ENCODE data around the gene ATG7. TPM values are rescaled to one million over a fixed set of nuclear protein-coding genes. Genes with fewer than 3 reads are reported as not detected.

Gene ATG7
- total RNA-seq, 1 donor from 2014 or later, result 17.5 TPM

DNA sequence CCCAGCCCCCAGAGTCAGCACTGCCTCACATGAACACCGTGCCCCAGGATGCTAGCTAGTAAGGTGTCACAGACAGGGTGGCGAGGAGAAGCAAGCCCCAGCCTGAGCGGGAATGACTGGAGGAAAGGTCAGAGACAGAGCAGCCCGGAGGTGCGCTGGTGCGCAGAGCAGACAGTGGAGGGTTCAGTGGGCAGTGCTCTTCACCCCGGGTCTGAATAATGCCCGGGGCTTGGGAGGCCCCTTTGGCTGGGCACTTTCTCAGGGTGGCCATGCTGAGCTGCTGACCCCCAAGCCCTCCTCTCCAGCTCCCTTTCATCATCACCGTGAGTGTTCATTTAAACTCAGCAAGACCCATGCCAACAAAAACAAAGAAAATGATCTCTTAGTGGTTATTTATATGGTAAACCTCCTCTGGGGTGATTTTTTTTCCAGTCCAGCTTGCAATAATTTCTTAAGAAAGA, 260.8 kb downstream of the ATG7 start:
- ATAC-seq, result no peak
- intact Hi-C loops (cut with DNase I), result no loop called here
- DNase-seq (ENCODE audit: missing footprints), result no peak

DNA sequence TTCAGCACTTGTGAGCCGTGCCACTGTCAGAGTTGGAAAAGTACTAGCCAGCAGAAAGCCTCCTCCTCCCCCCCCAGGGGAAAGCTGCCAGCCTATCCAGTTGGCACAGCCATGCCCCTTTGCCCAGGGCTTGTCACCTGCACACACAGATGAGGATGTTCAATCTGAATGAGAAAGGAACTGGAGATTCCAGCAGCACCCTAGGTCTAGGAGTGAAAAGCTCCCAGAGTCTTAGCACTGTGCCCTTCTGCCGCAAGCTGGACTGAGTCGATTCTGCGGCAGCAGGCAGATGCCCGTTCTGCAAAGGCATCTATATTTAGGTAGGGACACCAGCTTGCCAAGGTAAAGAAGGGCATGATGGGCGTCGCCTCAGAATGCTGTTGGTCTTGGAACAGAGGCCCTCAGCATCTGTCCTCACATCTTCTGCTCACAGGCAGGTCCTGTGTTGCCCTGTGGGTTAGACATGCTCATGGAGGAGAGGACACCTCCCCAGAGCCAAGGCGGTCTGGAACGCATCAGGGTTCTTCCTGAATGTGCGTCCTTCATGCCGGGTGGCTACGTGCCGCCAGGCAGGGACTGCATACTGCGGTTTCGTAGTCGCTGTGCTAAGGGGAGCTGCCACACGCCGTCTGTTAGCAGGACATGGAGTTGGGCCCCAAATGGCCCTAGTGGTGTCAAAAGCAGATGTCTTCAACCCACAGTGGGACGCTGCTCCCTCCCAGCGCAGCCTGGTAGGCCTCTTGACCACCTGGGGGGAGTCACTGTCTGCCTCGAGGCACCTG, 262.0 kb downstream of the ATG7 start:
- DNase-seq (ENCODE audit: missing footprints) (no peak), ATAC-seq (peak; percentile 56)
- intact Hi-C loops (cut with DNase I), result no loop called here

DNA sequence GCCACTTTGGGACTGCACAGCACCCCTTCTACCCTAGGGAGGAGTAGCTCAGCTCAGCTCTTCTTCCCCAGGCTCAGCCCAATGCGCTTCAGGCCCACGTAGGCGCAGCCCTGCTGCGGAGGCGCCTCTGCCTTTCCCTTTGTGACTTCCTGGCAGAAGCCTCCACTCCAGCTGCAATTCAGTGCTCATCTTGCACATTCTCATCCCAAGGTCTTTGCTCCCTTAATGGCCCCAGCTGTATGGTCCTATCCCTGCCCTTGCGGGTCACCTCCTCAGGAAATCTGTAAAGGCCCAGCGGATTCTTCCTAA, 262.6 kb downstream of the ATG7 start:
- DNase-seq (ENCODE audit: missing footprints) (no peak), ATAC-seq (no peak)
- intact Hi-C loops (cut with DNase I), result no loop called here

DNA sequence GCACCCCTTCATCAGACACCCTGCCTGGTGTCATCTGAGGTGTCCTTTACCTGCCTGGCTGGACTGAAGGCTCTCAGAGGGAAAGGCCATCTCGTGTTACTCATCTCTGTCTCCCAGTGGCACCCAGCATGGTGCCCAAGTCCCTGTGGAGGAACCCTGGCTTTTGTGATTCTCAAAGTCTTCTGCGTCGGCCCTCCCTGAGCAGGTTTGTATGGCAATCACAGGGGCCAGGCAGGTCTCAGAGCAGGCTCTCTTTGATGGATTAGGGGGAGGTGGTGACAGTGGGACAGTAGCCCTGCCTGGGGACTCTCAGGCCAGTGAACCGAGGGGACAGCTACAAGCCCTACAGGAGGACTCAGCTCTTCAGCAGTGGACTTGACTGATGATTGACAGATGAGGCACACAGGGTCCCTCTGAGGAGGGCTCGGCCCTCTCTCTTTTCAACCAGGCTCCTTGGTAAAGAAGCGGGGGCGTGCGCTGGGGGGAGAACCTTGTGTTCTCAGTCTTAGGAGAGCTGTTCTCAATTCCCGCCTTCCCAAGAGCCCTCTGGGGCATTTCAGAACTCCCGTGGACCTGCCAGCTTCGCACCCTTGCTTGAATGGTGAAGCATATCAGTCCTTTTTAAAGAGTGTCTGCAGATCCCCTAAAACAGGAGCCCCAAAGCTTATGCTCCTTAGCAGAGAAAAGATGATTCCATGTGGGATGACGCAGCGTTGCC, 263.2 kb downstream of the ATG7 start:
- intact Hi-C loops (cut with DNase I), result no loop called here
- DNase-seq (ENCODE audit: missing footprints) (no peak), ATAC-seq (no peak)

- DNase-seq (ENCODE audit: missing footprints) (no peak), ATAC-seq (no peak)
- intact Hi-C loops (cut with DNase I), result no loop called here
Measured at GRCh38 chr3:11536132-11536935, 264.1 kb downstream of the ATG7 start.

DNA sequence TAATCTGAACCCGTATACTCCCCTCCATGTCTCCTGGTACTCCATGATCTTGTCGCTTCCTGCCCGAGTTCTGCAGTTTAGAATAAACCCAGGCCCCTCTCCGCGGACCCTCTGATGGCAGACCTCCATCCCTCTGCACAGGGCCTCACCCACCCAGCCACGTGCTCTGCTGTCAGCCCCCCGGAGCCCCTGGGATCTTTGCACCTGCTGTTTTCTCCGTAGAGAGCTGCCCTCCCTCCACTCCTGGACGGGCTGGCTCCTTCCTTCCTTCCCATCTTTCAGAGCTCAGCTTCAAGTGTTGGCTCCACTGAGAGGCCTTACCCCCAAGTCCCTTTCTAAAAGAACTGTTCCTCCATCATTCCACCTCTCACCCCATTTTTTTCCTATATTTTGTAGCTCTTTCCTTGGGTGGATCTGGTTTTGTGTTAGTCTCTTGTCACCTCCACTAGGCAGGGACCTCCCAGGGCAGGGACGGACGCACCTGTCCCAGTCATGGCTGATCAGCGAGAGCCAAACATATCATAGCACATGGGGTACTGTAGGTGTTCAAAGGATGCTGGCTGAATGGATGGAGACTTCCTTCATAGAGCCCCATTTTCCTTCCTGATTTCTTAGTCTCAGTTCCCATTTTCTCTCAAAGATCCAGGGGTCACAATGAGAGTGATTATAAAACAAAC, 264.9 kb downstream of the ATG7 start:
- intact Hi-C loops (cut with DNase I), result no loop called here
- ATAC-seq (no peak), DNase-seq (ENCODE audit: missing footprints) (no peak)

DNA sequence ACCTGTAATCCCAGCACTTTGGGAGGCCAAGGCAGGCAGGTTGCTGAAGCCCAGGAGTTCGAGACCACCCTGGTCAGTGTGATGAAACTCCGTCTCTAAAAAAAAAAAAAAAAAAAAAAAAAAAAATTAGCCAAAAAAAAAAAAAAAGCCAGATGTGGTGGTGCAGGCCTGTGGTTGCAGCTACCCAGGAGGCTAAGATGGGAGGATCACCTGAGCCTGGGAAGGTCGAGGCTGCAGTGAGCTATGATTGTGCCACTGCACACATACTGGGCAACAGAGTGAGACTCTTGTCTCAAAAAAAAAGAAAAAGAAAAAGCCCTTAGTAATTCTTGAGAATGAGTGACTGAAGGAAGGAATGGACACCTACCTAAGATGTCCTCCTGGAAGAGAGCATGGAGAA, 266.4 kb downstream of the ATG7 start:
- DNase-seq (ENCODE audit: missing footprints) (no peak), ATAC-seq (no peak)

DNA sequence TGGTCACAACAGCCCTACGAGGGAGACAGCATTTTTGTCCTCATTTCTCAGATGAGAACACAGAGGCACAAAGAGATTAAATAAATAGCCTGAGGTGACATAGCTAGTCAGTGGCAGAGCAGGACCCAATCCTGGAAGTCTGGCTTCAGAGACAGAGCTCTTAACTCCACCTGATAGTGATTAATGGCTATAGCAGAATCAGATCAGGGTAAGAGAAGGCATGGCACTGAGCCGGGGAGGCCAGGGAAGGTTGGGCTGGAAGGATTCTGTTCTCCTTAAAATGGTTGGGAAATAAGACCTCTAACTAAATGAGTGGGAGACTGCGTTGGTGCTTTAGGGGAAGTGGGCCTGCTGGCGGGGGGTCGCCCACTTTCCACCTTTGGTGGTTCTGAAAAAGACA, 267.0 kb downstream of the ATG7 start:
- DNase-seq (ENCODE audit: missing footprints), result peak; percentile 21
- ATAC-seq, result no peak
- intact Hi-C loops (cut with DNase I), result no loop called here

More for the DNA sequence above, 266.4 kb downstream of the ATG7 start:
- intact Hi-C loops (cut with DNase I), result no loop called here

- no peak for ATAC-seq
- peak; percentile 11 for DNase-seq (ENCODE audit: missing footprints)
- intact Hi-C loops (cut with DNase I), result no loop called here
Measured at GRCh38 chr3:11539677-11540076, 267.5 kb downstream of the ATG7 start.

GRCh38 chr3:11541321-11542303, 269.4 kb downstream of the ATG7 start:
- DNase-seq (ENCODE audit: missing footprints), result no peak
- intact Hi-C loops (cut with DNase I), result no loop called here
- ATAC-seq, result no peak

DNA sequence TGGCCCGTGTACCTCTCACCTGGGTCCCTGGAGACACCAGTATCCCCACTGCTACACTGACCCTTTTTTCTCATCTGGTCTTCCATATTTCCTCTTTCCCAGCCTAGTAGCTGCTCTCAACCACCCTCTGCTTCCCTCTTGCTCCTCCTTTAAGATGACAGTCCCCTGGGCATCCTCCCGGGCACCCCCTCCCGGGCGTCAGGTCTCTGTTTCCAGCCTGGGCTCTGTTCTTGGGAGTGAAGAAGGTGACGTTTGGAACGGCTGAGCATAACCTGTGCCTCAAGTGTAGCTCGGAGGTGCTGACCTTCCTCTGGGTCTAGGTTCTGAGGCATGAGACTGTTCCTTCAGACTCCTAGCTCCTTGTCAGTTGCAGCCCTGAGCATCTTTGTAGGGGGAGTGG, 270.4 kb downstream of the ATG7 start:
- DNase-seq (ENCODE audit: missing footprints) (peak; percentile 28), ATAC-seq (no peak)
- intact Hi-C loops (cut with DNase I), result no loop called here

- intact Hi-C loops (cut with DNase I), result no loop called here
- no peak for ATAC-seq
- peak; percentile 40 for DNase-seq (ENCODE audit: missing footprints)
Measured at GRCh38 chr3:11543141-11543947, 271.1 kb downstream of the ATG7 start.

DNA sequence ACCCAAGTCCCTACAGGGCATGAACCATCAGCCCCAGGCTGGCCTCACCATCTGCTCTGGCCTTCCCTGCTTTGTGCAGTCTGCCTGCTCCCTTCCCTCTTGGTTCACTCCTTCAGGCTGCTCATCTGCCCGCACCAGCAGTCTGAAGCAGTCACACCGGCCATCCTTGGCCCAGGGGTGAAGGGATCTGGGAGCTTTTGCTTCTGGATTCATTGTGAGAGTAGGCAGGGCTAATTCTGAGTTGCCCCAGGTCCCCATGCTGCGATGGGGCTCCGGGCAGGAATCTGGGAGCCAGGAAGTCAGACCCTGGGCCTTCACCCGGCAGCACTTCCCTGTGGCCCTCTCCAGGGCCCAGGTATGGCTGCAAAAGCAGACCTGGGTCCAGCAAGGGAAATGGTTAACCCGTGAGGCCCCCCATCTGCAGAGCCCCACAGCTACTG, 271.8 kb downstream of the ATG7 start:
- DNase-seq (ENCODE audit: missing footprints) (peak; percentile 53), ATAC-seq (no peak)
- intact Hi-C loops (cut with DNase I), result no loop called here

GRCh38 chr3:11544412-11545181, 272.4 kb downstream of the ATG7 start:
- peak; percentile 72 for ATAC-seq
- DNase-seq (ENCODE audit: missing footprints), result peak; percentile 64
- intact Hi-C loops (cut with DNase I), result no loop called here

DNA sequence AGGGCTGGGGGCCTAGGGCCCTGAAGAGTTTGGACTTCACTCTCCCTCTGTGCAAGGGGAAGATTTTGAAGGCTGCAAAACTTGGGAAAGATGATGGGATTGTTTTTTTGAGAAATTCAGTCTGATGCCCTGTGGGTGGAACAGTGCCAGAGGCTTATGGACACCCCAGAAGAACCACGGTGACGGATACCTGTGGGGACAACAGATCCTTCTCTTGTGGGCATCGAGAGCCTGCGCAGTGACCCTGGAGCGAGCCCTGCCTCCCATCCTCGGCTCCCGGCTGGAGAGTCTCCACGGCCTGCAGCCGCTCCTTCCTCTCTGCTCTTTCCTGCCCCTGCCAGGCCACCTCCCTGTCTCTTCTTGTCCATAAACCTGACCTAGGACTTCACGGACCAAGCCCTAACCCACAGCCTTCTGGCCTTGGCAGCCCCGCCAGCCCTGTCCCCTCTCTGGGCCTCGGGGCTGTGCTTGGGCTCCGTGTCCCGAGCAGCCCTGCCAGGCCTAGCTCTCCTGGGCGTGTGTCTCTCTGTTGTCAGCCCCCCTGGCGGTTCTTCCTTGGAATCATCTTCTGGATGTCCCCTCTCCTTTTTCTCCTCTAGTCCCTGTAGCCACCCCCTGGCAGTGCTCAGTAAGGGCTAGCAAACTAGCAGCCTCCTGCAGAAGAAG, 273.1 kb downstream of the ATG7 start:
- DNase-seq (ENCODE audit: missing footprints) (peak; percentile 45), ATAC-seq (peak; percentile 37)
- intact Hi-C loops (cut with DNase I), result no loop called here
